ENCODE results near the gene FRMD4A.

DNA sequence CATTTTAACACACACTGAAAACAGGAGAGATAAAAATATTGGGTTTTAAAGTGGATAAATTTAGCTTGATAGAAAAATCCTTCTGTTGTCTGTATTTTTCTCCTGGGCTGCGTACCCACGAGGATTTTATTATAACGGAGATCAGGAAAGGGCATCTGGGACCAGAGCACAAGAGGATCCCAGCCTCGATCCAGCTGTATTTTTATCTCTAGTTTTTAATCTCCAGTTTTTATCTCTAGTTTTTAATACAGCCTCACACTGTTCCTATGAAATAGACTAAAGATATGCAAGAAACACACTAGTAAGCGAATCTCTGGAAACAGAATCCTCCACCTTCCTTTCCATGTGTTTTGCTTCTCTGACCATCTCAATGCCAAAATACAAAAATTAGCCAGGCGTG, 295.2 kb downstream of the FRMD4A start:
- TF ChIP-seq CTCF (IDR thresholded peaks at IDR 0.05) (no peak), POLR2A (IDR thresholded peaks at IDR 0.05) (no peak)
